HG03432 (cell line): ENCODE measurements around the gene IL4I1.
A peak's percentile ranks its signal among the peaks of the same experiment; 100 is the strongest.
"Not testable (repeated sequence)": the region's sequence is repeated elsewhere in the genome, so short reads cannot be mapped to it uniquely, and the experiment has no call there.

Experiments used
- ATAC-seq: cut with Tn5 transposase; IDR thresholded peaks from one replicate; pipeline ENCODE4 v1.9.1; 2021; ENCODE audit warnings: mild to moderate bottlenecking, moderate library complexity; ENCODE audit not compliant: unreplicated experiment

Gene IL4I1

DNA sequence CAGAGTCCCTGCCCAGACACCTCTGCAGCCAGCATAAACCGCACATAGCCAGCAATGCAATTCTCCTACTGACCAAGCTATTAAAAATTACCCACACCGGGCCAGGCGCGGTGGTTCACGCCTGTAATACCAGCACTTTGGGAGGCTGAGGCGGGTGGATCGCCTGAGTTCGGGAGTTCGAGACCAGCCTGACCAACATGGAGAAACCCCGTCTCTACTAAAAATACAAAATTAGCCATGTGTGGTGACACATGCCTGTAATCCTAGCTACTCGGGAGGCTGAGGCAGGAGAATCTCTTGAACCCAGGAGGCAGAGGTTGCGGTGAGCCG lies 28.2 kb upstream of the IL4I1 start:
- not testable (repeated sequence) for ATAC-seq

DNA sequence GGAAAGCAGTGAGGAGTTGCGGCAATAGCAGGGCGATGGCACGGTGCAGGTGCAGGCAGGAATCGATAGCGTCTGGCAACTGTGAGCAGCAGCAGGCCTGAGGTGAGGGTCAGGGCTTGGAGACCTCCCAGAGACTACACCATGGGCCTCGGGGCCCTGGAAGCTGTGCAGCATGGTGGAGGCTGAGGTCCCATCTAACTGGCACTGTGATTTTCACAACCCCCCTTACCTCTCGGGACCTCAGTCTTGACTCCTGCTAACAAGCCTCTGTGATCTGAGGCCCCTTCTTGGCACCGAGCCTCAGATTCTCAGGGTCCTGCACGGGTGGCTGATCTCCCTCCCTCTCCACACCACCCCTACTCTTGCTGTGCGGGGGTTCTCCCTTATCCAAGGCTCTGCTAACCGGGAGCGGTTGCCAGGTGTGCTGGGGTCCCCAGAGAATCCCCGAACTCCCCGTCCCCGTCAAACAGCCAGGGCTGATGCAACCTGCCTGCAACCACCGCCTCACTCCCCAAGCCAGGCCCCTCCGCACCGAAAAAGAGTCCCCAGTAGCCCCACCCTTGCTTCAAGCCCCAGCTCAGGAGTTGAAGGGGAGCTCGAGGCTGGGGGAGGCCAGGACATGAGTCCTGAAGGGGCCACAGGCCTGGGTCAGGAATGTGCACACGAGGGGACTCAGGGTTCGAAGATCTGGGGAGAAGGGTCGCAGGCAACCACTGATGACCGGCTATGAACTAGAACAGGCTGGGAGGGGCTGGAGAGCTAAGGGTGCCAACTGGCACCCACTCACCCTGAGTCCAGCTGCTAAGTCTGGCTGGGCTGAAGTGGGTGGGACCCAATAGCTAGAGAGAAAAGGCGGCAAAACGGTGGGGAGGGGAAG lies 27.6 kb upstream of the IL4I1 start:
- ATAC-seq: no peak

DNA sequence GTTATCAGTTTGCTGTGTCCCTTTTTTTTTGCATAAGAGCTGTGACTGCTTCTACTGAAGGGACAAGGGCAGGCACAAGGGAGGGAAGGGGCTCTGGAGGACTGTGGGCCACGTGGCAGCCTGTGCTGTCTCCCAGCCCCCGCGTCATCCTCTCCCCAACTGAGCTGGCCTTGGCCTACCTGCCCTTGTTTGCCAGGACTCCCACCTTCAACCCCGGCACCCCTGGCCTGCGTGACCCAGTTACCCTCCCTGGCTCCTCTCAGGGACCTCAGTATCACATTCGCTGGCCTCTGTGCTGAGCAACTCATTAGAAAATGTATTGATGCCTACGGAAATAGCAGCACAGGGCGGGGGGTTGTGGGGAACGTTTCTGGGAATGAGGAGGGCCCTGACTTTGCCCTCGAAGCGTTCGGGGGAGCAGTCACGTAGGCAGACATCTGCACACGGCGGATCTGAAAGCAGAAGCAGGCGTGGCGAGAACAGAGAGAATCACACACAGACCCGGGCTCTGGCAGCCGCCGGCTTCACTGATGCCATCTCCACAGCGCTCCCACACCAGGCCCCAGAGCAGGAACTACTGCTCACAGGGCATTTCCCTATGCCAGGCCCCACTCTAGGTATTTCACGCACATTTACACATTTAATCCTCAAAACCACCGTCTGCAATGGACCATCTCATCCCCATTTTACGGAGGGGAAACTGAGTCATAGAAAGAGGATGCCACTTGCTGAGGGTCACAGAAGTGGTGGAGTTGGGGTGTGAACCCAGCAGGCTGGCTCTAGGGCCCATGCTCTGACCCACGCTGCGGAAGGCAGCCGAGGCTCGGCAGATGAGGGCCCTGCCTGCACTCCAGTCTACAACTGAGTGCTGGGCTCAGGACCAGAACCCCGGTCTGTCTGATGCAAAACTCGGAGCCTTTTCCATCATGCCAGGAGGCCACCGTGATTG lies 26.6 kb upstream of the IL4I1 start:
- ATAC-seq: no peak

DNA sequence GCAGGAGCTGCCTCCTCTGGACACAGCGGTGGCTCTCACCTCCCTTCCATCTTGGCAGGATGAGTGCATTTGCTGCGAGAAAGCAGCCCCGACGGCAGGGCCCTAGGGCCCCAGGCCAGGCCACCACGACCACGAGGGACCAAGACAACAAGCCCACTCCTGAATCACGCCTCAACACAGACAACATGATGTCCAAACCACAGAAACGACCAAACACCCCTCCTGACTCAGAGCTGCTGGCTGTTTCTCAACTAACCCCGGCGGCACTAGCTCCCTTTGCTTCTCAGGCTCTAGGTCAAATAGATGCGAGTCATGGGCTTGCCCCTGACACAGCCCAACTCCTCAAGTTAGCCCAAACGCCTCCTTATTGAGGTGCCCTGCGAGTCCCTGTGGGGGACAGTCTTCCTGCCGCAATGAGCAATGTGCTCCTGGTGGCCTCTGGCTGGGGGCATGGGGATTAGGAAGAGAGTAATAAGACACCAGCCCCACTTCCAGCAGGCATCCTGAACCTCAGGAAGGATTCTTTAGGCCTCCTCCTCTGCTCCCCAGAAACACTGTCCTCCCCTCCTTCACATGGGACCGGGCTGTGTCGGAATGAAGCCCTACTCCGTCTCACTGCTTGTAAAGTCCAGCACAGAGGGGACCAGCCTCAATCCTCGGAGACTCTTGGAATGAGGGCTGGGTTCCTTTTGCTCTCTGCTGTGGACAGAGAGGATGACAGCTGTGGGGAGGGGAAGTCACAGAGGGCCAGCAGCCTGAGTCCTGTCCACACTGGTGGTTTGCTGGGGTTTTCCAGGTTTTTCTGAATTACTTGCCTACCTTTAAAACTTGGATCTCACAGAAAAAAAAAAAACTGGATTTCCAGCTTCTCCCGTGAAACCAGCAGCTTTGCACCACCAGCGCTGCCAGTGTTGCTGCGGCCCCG lies 25.4 kb upstream of the IL4I1 start:
- no peak for ATAC-seq

DNA sequence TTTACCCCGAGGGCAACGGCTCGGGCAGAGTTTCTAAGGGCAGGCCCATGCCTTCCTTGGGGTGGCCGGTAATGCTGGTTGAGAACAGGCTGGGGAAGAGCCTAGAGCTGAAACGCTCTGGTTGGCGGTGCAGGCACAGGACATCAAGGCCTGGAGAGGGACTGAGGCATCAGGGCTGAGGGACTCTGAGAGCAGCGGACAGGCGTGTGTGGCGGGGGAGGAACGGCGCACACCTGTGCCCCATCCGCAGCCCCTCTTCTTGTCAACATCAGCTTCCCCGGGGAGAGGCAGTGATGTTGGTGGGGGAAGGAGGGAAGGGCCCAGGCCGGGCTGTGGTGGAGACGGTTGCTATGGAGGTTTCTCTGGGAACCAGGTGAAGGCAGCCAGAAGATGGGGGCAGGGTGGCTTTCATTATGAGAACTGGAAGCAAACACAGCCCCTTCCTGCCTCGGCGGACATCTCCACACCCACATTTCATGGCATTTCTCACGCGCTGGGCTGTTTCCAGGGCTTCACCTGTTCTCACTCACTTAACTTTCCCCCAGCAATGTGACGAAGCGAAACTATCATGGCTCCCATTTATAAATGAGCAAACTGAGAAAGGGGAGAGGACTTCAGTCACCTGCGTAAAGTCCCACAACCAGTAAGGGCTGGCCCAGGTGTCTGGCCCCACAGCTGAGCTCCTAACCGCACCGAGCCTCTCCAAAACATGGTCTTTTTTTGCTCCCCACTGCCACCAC lies 24.1 kb upstream of the IL4I1 start:
- no peak for ATAC-seq

DNA sequence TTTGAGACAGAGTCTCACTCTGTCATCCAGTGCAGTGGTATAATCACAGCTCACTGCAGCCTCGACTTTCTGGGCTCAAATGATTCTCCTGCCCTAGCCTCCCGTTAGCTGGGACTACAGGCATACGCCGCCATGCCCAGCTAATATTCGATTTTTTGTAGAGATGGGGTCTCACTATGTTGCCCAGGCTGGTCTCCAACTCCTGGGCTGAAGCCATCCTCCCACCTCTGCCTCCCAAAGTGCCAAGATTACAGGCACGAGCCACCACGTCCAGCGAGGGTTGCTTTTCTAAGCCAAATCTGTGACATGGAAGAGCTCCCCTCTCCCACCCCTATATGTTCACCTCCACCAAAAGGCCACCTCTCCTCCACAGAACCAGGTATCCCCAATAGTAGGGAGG lies 21.4 kb upstream of the IL4I1 start:
- ATAC-seq: no peak

DNA sequence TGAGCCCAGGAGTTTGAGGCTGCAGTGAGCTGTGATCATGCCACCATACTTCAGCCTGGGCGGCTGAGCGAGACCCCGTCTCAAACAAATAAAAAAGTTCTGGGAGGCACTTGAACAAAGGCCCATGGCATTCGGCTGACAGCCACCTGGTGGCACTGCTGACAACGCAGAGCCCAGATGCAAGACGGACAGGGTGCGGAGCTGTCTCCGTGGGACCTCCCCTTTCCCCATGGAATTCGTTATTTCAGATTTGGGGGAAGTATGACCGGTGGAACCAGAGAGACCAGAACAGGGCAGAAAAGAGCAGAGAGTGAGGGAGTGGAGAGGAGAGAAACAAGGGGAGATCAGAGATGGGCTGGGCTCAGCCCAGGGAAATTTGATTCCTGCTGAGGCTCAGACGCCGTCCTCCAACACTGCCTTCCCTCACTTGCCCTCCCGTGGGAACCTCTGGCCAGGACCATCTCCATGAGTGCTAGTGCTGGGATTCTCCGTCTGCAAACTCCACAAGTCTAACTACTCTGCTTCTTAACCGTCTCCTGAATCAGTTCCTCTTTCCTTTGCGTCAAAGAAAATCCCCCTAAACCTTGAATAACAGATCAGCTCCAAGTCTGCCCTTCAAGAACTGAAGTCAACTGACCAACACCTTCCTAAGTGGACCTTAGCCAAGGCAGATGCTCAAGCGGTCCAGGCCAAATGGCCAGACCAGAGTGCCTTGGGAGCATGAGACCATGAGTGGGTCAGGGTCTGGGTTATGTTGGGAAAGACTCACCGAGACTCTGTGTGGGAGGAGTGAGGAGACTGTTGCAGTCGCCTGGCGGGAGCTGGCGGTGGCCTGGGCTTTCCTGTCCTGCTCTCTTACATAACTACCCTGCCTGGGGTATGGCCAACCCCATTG lies 20.4 kb upstream of the IL4I1 start:
- no peak for ATAC-seq

DNA sequence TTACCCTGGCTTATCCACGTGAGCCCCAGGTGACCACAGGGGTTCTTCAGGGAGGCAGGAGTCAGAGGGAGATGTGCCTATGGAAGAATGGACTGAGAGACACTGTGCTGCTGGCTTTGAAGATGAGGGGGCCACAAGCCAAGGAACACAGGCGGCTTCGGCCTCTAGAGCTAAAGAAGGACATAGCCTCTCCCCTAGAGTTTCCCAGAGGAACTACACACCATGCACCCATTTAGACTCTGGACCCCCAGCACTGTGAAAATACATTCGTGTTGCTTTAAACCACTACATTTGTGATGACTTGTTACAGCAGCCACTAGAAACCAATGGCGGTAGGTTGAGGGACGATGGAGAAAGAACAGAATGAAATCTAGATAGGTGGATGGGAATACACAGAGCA lies 18.6 kb upstream of the IL4I1 start:
- ATAC-seq: no peak

DNA sequence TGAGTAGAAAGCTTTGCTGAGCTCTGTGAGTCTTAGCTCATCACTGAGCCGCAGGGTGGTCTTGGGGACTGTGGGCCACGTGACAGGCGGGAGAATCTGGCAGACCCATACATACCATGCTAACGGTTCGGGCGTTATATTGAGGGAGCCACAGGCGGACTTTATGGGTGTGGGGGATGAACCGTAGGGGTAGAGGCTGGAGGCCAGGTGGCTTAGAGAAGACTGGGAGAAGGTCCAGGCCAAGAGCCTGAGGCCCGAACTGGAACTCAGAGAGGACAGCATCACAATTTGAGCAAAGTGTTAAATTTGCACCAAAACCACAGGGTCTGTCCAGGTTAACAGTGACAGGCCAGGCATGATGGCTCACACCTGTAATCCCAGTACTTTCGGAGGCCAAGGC lies 17.0 kb upstream of the IL4I1 start:
- ATAC-seq: no peak

DNA sequence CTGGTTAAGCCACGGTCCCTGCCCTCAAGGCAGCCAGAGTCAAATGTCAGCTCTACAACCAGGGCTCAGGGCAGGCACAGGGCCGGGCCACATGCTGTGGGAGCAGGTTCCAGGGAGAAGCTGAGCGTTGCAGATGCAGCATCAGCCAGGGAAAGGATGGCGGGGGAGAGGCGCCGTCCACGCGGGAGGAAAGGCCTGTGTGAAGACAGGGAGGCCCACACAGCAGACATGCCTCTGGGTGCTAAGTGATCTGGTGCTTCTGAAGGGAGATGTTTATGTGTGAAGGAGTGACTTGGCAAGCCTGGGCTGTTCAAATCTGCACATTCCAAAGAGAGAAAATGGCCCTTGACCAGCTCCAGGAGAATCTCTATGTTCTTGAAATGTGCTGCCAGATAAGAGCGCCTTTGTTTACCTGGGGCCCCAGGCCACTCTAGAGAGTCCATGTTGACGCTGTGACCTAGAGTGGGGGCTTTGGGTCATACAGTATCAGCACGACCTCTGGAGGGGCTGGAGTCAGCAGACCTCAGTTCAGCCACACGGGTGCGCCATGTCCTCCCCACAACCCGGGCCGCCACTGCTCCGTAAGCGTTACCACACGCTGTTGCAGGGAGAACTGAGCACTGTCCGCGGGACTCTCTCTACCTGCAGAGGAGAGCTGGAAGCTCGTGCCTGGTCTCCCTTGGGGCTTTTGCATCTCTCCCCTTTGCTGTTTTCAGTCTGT lies 16.4 kb upstream of the IL4I1 start:
- no peak for ATAC-seq

DNA sequence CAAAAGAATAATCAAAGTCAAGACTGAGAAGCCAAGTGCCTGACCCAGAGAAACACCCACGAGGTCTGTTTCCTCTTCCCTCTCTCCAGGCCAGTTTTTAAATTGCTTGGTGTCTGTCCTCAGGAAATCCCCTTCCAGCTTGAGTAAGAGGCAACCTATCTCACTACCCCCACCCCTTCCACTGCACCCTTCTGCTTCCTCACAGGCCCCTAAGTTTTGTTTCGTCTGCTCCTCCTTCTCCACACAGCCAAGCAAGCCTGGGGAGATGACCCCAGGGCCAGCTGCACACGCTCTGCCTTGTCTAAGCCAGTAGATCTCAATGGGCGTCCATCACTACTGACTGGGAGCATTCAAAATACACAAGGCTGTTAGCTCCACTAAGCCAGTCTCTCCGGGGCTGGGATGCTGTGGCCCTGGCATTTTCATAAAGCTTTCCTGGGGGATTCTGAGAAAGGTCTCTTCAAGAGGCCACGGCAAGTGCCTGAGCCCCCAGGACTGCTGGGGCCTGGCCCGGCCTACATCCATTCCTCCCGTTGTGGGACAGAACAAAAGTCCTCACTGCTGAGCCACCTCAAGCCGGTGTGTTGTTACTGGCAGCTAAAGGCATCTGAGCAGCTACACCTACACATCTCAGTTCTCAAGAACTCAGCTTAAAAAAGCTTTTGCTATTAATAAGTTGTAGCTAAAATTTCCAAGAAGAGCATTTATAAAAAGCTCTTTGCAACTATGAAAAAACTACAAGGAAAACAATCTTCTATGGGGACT lies 14.9 kb upstream of the IL4I1 start:
- ATAC-seq: peak; percentile 45

DNA sequence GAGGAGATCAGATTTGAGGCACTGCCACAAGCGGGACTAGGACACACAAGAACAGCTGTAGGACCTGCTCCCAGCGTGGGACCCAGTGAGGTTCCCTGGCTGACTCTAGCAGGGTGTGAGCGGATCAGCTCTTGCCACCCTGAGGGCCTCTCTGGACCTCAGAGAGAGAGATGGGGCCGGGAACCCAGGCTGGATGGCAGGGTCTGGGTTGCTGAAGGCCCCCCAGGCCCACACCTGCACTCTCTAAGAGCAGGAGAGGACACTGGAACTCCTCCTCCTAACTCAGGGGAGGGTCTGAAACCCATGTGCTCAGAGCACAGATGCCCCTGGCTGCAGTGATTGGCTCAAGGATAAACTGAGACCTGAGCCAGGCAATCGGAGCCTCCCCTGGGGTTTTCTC lies 13.5 kb upstream of the IL4I1 start:
- ATAC-seq: no peak

DNA sequence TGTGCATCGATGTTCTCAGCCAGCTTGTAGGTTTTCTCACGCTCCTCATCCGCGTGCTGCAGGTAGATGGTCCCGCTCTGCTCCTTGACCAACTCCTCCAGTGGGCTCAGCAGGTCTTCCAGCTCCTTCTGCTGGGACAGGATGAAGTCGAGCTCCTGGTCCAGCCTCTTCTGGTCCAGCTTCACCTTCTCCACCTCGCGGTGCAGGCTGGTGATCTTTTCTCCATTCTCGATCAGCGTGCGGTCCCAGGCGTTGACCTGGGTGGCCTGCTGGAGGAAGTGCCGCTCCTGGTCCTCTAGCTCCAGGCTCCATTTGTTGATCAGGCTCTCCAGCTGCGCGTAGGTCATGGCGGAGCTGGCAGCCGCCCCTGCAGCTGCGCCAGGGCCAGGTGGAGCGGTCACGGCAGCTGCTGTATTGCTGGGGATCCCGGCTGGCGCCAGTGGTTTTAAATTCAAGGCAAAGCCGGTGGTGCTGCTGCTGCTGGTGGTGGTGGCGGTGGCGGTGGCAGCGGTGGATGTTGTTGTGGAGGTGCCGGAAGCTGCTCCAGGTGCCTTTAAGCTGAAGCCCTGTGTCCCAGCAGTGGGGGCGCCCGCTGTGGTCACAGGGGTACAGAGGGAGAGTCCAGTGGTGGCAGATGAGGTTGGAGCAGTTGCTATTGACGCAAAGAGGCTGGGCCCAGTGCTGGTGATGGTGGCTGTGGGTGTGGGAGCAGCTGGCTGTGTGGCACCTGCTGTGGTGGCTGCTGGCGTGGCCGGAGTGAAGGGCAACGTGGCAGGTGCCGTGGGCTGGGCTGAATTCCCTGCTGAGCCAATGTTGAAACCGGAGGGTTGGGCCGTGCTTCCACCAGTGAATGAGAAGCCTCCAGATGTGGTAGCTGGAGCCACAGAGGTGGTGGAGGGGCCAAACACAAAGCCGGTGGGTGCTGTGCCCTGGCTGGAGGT lies 12.1 kb upstream of the IL4I1 start:
- ATAC-seq: no peak

DNA sequence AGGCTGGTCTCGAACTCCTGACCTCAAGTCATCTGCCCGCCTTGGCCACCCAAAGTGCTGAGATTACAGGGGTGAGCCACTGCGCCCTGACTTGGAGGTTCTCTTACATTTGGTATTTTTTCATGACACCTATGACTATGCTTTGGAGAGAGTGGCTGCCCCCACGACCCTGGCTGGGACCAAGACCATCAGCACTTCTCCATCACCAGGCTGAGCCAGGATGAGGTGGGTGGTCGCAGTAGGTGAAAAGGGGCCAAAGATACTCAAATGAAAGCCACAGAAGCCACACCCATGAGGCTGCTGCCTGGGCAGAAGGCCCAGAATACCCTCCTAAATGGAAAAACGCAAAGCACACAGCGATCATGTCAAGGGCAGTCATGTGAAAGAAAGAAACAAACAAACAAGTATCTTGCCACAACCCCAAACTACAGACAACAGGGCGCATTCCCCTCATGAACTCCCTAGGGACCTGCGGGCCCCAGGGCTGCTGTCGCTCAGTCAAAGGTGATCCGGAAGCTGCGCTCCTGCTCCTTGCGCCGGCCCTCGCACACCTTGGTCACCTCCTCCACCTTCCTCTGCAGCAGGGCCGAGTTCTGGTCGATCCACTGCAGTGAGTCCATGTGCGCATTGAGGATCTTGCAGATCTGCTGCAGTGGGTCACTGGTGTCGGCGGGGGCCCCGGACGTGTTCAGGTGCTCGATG lies 11.2 kb upstream of the IL4I1 start:
- peak; percentile 38 for ATAC-seq

DNA sequence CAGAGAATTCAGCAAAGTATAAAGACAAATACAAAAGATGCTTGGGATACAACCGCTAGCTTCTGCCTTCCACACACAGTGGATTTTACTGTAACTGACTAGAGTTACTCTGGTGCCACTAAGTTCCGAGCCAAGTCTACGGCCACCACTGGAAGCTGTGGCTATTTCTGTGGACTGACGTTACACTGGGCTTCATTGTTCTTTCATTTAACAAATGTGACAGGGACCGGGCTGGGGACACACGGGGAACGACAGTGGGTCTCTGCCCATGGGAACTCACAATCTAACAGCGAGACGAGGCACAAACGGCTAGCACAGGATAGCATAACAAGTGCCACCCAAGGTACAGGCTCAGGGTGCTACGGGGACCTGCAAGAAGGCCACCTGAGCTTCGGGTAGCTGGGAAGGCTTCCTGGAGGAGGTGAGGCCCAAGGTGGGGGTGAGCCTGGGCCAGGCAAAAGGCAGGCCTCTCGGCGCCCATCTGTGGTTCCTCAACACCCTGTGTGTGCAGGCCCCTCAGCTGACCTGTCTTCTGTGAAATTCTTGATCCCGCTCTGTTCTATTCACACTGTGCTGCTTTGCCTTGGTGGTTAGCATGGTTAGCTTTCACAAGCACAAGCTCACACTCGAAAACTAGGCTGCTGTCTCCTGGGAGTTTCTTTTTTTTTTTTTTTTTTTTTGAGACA lies 10.3 kb upstream of the IL4I1 start:
- no peak for ATAC-seq

DNA sequence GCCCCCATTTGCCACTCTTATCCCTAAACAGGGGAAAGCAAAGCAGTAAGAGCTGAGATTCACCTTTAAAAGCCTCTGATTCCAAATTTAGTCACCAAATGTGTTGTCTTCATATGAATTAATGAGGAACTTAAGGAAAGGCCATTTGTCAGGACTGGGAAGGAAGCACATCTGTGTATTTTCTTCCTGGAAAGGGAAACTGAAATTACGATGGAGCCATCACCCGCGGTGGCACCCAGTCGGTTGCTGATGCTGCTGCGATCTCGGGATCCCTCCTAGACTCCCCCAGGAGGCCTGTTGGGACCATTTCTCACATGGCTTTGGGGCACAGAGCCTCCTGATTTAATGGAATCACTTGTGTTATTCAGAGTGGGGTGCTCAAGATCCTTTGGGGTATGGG lies 7.4 kb upstream of the IL4I1 start:
- no peak for ATAC-seq
